Measurements from ENCODE around the gene MITF.

Gene MITF

DNA sequence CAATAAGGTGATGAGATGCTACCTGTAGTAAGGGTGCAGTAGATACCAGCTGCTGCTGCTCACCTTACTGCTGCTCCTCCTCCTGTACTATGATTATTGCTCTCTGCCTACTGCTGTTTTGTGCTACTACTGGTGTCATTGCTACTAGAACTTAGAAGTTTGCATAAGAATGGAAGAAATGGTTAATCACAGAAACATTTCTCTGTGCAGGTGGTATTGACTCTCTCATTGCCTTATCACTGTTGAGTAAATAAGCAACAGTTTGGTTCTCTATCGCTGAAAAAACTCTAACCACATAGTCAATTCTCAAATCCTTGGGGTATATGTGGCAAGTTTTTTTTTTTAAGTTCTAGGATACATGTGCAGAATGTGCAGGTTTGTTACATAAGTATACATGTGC lies 16.5 kb downstream of the MITF start:
- no peak for DNase-seq (ENCODE audit: low spot score)

DNA sequence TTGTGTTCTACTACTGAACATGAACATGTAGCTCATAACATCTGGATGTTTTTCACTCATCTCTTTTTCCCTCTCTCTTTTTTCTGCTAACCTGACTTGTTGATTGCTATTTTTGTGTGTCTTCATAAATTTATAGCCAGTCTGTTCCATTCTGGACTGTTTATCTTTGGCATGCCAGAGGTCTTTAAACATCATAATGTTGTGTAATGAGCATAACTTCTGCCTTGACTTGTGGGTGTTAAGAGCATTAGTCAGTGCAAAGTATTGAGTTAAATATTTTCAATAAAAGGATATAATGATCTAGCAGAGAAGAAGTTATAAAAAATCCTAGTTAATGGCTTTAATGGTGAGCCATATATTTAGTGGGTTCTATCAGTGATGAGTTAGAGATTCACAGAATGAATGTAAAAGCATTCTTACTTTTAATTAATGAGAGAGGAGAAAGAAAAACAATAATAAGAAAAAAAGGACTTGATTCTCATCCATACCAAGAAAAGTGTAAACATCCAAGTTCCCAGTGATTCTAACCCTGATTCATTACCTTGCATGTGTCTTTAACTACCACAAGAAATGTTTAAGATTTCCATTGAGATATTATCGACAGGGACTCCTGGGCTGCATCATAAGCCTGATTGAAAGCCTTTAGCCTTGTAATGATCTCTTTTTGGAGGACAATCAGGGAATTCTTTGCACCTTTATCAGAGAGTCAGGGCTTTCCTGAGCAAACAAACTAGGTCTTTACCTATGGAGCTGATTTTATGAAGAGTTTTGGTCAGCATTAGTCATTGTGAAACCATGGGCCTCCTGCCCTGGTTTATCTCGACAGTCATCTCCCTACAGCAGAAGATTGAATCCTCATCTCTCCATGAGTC lies 22.9 kb downstream of the MITF start:
- no peak for DNase-seq (ENCODE audit: low spot score)

DNA sequence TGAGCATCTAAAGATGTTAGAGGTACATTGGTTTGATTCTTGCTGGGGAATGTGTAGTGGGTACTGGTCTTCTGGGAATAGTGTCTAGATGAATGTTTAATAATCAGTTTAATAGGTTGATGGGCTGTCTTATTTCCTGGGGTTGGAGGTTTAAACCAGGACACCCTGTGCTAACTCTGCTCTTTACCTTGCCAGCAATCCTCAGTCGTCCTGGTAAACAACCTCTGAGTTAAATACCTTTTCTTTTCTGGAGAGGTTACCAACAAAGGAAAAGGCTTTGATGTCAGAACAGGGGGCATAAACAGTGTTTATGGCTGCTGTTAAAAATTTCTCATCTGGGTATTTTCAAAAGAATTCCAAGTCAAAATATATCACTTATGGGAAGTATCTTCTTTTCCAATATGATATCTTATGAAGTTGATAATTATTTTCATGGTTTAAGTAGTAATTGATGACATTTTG lies 23.5 kb downstream of the MITF start:
- DNase-seq (ENCODE audit: low spot score), result no peak

DNA sequence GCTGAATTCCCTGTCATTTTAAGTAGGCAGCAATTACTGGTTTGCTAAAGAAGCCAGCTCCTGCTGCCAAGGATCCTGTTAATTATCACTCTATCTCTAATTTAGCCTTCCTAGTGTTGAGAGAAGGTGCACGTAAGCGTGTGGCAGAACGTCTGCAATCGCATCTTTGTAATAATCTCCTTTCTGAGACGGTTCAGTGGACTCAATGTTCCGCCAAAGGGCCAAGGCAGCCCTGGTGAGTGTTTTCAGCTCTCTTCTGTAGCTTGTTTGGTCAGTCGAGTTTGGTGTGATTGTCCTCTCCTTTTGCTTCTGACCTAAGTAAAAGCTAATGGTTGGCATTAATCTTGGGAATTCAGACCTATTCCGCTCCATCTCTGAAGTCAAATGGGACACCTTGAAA lies 24.2 kb downstream of the MITF start:
- DNase-seq (ENCODE audit: low spot score), result no peak

DNA sequence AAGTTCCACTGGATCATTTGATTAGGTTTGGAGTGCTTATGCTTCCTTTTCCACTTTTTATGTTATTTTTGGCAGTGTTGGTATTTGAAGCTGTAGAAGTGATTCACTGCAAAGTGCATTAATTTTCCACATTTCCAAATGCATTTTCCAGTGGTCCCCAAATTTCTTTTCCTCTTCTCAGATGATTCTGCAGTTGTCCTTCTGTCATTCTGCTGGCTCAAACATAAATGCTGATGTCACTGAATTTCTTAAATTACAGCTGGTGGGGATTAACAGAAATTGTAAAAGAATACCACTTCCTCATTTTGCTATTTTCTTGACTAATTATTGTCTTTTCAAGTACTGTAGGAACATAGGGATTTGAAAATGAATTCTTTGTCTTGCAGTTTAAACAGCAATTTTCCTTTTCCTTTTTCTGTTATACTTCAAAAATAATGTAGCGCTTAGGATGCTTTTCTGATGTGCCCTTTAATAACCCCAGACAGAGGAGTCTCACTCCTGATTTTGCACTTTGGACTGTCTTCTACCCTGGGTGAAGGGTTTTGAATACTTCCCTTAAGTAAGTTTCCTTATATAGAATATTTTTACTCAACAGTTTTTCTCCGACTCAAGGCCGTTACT lies 25.0 kb downstream of the MITF start:
- DNase-seq (ENCODE audit: low spot score), result peak; percentile 29

DNA sequence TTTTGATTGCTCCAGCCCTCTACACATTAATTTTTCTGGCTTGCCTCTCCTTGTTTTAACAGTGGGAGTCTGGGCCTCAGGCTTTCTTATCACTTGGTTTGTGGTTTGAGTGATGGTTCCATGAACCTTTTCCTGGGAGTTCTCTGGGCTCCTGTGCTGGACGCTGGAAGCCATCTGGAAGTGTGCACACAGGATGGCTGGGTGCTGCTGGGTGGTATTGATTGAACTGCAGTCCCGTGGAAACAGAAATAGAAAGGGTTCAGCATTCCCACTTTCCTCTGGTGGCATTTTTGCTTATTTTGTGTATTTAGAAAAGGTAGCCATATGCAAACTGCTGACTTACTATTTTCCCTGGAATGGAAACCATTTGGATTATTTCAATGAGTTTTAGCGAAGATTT lies 25.6 kb downstream of the MITF start:
- DNase-seq (ENCODE audit: low spot score), result no peak

DNA sequence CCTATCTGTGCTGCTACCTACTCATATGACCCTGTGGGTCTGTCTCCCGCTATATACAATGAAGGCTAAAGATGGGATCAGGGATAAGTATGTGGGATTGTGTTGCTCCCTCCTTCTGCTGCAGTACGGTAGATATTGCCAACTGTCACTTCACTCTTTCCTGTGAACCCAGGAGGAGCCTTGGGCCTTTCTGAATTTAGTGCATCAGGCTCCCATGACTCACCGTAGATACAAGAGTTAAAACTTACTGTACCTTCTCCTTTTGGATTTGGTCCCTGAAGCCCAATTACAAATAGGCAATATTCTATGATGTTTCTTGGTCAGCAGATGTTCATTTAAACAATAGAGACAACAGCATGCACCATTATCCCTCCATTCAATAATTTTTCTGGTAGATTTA lies 27.4 kb downstream of the MITF start:
- DNase-seq (ENCODE audit: low spot score), result no peak

DNA sequence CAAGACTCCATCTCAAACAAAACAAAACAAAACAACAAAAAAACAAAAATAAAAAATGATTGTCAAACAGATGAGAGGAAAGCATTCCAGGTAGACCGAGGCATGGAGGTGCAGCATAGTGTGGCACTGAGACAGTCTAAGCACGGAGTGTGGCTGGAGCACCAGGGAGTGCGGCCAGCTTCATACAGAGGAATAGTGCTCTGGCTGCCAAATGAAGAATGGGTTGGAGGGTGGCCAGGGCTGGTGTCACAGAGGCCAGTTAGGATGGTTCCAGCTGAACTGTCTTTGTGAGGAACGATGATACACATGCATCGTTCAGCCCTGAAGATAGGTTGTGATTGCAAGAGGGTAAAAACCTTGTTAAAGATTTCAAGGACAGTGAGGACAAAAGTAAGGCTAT lies 28.3 kb downstream of the MITF start:
- DNase-seq (ENCODE audit: low spot score), result no peak

DNA sequence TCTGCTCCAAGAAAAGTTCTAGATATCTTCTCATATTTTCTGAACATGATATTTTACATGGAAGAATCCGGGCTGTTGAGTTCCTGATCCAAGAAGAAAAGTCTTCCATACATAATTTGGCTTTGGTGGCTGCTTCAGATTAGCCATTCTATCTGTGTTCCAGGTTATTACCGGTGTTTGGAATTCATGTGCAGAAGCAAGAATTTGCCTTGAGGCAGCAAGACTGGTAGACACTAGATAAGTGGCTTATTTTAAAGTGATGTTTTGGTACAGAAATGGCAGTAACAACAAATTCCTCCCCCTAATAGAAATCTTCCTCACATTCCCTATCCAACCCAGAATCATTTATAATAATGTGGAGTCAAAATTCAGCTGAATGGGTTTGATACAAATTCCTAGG lies 29.2 kb downstream of the MITF start:
- DNase-seq (ENCODE audit: low spot score), result no peak

DNA sequence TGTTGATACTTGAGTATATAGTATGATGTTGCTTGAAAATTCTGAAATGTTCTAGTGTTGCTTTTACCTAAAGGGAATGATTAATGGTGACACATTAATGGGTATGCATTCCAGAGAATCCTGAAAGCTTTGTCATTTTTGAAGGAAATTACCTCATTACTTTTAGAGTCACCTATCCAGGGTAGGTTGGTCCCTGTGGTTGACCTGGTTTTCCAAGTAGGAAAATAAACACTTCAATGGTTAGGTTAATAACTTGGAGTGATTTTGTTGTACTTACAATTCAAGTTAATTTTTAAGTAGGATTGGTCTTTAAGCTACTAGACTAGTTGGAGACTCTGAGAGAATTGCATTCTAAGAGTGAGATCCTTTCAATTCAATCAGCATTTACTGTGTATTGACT lies 31.0 kb downstream of the MITF start:
- DNase-seq (ENCODE audit: low spot score), result no peak

DNA sequence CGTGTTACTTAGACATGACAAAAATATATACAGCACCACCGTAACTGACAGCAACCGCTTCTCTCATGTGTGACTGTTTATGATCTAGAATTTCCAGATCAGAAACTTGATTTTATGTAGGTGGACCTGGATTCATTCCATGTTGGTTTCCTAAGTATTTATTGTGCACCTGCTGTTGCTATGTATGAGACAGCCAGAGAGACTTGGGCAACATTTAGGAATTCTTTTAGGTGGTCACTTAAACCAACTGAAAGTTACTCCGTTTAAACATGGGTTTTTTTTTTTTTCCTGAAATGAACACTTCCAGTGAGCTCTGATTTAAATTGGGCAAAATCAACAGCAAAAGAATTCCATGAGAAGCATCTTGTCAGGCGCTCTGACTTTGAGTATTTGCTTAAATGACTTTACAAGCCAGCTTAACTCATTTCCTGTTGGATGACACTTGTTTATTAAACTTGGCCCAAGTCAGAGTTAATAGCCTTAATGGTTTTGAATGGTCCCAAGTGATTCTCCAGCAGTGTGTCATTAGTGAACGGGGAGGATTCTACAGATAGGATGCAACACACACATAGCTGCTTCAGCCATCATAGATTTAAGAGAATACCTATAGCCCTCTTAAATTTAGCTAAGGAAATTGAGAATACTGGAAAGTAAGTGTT lies 31.8 kb downstream of the MITF start:
- no peak for DNase-seq (ENCODE audit: low spot score)

DNA sequence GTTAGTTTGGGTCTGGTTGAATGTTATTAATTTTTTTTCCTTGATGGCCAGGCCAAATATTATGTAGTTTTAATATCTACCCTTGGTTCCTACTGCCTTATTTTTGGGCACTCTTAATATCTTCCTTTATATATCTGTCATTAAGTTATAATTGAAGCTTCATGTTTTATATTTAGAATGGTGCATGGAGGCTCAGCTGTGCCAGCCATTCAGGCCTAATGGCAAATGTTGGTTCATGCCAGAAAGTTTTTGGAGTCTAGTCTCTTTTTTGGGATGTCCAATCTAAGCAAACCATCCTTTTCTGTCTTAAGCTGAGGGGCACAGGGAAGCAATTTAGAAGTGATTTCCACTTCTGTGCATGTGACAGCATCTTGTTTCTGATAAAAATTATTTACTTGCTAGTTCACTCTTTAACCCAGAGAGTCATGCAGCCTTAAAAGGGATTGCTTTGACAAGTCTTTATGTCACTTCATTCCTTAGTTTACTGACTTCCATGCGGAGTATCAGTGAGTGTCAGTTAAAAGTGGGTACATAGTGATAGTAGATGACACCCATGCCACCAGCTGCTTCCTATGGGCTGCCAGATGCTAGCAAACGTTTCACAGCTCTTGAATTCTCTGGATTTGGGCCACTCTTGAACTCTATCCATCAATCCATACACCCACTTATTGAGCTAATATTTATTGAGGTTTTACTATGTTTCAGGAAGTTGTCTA lies 33.0 kb downstream of the MITF start:
- DNase-seq (ENCODE audit: low spot score), result no peak

DNA sequence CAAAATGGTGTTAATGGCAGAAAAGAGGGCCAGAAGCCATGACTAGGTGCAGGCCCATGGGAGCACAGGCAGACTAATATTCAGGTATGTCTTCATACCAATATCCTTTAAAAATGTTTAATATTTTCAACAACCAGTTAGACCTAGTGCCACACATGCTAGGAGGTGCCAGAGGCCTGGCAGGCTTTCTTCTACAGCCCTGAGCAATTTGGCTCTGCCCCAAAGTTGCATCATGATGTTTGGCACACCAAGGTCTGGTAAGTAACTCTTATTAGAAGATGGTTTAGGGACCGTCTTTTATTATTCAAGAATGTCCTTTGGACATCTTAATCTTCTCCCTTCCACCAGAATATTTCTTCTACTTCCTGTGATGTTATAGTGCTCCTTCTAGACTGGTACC lies 34.8 kb downstream of the MITF start:
- DNase-seq (ENCODE audit: low spot score), result no peak

DNA sequence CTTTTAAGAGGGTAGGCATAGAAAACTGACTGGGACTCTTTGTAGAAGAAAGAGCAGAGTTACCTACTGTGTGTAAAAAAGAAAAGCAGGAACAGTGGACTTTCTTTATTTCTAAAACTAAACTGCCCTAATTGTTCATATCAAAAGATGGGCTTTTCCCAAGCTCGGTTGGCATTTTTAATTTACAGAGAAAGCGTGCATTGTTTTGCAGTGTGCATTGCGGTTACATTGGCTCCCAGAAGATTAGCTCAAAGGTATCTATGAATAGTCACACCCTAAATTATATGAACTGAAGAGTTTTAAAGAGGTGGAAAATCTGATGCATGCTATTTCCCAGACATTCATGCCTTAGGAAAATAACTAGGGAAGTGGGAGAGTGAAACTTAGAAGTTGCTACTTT lies 36.5 kb downstream of the MITF start:
- DNase-seq (ENCODE audit: low spot score), result no peak

DNA sequence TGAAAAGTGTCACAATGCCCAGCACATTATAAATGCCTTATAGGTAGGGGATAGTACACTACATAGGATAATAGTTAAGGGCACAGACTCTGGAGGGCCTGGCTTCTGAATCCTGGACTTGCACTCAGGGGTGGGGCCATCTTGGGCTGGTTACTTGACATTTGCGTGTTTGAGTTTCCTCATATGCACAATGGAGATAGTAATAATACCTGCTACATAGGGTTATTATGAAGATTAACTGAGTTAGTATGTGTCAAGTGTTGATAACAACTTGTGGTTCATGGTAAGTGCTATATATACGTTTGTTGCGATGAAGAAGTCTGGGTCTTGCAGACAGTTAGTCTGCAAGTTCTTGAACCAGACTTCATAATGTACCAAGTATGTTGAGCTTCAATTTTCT lies 37.0 kb downstream of the MITF start:
- DNase-seq (ENCODE audit: low spot score), result no peak

DNA sequence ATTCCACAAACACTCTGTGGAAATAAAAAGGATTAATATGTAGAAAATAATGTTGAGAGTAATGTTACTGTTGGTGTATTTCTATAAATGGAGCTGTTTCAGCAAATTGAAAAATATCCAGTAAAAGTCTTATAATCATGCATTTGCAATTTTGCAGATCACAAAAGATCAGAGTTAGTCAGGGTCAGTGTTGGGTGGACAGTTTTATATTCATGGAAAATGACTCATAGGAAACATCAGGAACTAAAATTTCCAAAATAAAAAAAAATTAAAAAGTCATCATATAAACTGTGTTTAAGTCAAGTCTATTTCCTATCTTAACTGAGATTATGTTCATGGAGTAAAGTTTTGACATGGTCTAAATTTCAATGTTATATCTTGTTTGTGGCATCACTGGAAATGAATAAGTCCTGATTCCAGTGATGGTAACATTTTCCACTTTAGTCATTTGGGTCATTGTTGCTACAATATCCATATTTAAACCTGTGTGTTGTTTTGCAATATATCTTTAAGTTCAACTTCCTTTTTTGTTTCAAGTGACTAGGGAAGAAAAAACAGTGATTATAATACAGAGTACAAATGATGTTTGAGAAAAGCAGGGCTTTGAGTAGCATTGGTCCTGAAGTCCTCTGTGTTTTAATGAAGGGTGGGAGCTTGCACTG lies 37.8 kb downstream of the MITF start:
- DNase-seq (ENCODE audit: low spot score), result no peak

DNA sequence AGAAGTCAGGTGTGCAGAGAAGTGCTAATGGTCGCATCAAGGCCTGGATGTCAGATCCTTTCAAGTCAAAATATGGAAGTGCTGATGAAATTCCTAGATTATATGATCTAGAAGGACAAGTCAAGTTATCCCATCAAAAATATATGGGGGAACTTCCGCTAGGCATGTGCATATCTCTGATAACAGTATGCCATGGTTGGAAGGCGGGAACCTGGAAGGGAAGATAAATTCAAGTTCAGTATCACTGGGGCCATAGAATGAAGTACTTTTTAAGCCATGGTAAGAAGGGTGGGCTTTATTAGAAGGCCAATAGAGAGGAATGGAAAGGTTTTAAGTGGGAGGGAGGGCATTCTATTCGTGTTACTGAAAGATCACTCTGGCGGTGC lies 38.3 kb downstream of the MITF start:
- no peak for DNase-seq (ENCODE audit: low spot score)

DNA sequence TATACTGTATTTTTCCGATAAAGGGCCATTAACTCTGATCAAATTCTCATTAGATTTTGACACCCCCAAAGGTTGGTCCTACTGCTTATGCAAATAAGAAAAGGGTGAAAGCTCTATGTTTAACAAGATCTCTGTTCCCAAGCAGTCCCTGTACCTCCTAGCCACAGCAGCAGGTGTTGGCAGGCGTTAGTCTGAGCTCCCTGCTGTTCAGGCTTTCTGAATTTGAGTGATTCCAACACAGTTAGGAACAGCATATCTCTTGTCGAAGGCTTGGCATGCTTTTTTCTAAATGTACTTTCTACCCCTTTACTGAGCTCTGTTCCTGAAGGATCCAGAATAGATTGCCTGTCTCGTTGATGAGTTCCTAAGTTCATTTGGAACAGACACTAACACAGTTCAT lies 42.3 kb downstream of the MITF start:
- no peak for DNase-seq (ENCODE audit: low spot score)

DNA sequence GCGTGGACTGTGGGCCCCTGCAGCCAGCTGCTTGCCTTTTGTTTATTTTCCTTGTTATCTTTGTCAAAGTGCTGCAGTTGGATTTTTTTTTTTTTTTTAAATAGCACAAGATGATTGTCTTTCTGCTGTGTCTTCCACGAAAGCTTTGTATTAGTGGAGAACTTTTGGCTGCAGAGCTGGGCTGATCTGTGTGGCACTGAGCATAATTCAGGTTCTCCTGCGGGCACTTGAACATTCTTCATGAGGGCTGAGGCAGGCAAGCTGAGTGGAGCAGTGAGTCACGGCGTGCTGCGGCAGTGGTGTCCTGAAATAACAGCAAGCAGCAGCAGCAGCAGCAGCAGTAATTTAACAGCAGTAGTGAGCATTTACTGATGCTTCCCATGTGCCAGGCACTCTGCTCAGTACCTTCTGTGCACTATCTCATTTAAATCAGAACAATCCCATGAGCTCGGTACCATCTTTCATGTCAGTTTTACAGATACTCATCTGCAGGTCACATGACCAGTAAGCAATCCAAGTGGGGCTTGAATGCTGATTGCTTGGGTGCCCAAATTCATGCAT lies 45.8 kb downstream of the MITF start:
- DNase-seq (ENCODE audit: low spot score), result no peak

DNA sequence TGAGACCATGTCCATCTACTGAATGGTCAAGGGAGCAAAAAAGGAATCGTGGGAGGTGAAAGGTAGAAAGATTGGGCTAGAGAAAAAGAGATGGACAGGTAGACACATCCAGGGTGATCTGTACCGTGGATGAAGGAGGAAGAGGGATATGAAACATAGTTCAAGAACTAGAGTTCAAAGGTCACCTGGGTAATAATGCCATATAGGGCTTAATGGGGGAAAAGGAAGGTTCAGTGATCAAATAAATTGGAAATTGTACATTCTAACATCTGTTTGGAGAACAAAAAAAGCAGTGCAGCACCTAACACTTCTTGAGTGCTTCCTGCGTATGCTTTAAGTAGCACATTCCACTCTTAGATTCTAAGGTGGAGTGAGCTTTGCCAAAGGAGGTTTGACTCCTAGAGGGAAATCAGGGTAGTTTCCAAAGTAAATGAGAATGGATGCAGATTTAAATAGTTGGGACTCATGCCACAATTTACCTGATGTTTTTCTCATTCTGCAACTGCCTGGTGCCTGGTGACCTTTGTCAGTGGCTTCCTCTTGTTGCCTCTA lies 46.6 kb downstream of the MITF start:
- no peak for DNase-seq (ENCODE audit: low spot score)

DNA sequence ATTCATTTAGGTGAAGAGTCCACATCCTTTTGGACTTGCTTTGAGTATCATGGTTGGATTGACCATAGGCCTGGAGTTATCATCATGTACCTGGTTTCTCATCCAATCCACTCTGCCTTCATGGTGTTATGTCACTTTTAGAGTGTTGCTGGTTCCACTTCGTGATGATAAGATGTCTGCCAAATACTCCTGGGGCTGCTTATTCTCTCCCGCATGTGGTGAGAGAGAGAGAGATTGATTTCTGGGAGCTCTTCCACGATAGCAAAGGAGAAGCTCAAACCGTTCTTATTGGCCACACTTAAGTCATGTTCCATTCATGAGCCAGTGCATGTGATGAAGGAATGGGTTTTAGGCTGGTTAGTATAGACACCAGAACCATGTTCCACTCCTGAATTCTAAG lies 47.6 kb downstream of the MITF start:
- DNase-seq (ENCODE audit: low spot score), result no peak

All from NAMALWA (cell line).